Kidney epithelial cell (primary cell): ENCODE measurements around the gene ARID5B. TPM values are rescaled to one million over a fixed set of nuclear protein-coding genes. Genes with fewer than 3 reads are reported as not detected.

Experiments used
- DNase-seq: peaks from one replicate; pipeline ENCODE4 v3.0.0-alpha.2; 2010; ENCODE audit warnings: low read depth
- H3K27me3 ChIP-seq: 2 replicates; pipeline ENCODE4 v1.6.0; 2011; ENCODE audit warnings: low read length; ENCODE audit not compliant: control insufficient read depth, insufficient read depth
- H3K36me3 ChIP-seq: 2 replicates; pipeline ENCODE4 v1.5.1; 2011; ENCODE audit warnings: low read length; ENCODE audit not compliant: control insufficient read depth, insufficient read depth
- H3K4me3 ChIP-seq: 2 replicates; pipeline ENCODE4 v1.5.1; 2011; ENCODE audit warnings: low read depth, mild to moderate bottlenecking, control low read depth, low read length
- total RNA-seq: library from RNA; depleted of rRNA; stranded (reverse); fragments of >200 nt; gene quantifications from 2 replicates; pipeline ENCODE4 v1.2.3, GENCODE V29; 2015
- TF ChIP-seq, protein P1 (sequence below): IDR thresholded peaks from 2 replicates; pipeline ENCODE4 v1.5.1; 2011; ENCODE audit warnings: mild to moderate bottlenecking, moderate library complexity, low read length, control low read depth, inconsistent platforms; ENCODE audit not compliant: insufficient read depth, poor library complexity, severe bottlenecking

ARID5B gene
- total RNA-seq, 1 donor from 2014 or later = 11.6 TPM

DNA sequence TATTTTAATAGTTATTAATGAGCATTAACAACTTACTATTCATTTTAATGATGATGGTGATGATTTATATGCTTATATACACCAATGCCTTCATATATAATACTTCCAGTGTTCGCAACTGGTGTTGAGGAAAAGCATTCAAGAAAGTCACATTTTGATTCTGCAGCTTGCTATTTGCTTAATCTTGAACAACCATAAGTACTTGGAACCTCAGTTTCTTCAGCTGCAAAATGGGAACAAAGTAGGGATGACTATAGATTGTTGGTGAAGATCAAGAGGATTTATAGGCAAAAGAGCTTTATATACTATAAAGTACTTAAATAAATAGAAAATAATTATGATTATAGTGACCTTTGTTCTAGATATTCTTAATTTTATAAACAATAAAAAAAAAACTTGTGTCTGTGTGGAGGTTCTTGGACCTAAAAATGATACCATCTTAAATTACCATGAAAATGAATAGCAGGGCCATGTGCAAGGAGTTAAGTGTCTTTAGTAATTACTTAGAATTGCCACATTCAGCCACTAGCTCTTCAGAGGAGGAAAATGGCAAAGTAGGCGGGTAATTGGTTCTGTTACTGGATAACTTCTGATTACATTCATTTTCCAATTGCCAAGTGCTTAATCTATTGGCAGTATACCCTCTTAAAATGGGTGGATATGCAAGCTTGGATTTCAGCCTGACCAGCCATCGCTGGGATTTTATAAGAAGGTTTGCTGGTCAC, 4.5 kb downstream of the ARID5B start:
- H3K36me3 ChIP-seq = peaks cover 1% of the 10 kb centered on the region
- no peak for DNase-seq
- TF ChIP-seq, protein P1, sequence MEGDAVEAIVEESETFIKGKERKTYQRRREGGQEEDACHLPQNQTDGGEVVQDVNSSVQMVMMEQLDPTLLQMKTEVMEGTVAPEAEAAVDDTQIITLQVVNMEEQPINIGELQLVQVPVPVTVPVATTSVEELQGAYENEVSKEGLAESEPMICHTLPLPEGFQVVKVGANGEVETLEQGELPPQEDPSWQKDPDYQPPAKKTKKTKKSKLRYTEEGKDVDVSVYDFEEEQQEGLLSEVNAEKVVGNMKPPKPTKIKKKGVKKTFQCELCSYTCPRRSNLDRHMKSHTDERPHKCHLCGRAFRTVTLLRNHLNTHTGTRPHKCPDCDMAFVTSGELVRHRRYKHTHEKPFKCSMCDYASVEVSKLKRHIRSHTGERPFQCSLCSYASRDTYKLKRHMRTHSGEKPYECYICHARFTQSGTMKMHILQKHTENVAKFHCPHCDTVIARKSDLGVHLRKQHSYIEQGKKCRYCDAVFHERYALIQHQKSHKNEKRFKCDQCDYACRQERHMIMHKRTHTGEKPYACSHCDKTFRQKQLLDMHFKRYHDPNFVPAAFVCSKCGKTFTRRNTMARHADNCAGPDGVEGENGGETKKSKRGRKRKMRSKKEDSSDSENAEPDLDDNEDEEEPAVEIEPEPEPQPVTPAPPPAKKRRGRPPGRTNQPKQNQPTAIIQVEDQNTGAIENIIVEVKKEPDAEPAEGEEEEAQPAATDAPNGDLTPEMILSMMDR = no peak
- H3K27me3 ChIP-seq = no peaks in the 10 kb centered on the region
- no peak overlapping the region for H3K4me3 ChIP-seq

DNA sequence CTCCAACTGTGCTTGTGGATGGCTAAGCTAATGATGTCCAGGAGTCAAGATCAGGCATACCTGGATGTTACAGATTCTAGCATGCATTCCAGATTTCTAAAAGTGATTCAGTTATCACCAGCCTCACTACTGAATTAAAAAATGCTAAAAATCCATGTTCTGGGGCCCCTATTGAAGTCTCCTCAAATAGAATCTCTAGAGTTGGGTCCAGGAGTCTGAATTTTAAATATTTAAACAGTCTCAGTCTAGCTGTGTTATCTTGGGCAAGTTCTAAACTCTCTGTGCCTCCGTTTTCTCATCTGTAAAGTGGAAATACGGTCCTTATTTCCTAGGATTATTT, 5.0 kb downstream of the ARID5B start:
- Histone ChIP-seq H3K36me3 (peaks cover 1% of the 10 kb centered on the region), H3K4me3 (no peak overlapping the region), H3K27me3 (no peaks in the 10 kb centered on the region)
- TF ChIP-seq, protein P1 = no peak
- DNase-seq = no peak

DNA sequence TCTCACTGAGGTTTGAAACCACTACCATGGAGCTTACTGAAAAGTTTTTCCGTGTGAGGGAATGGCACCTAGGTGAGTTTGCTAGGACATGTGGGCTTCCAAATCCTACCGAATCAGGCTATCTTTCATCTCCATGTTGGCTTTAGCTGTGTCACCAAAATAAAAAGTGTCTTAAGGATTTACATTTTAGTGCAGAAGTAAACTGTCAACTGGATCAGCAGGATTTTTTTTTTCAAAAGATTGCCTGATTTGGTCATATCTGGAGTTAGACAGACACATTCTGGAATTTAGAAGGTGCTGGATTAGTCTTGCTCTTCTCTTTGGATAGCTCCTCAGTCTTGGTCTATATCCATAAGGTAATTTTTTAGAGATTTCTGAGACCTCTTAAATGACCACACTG, 5.5 kb downstream of the ARID5B start:
- TF ChIP-seq, protein P1 = no peak
- H3K27me3 ChIP-seq = no peaks in the 10 kb centered on the region

DNA sequence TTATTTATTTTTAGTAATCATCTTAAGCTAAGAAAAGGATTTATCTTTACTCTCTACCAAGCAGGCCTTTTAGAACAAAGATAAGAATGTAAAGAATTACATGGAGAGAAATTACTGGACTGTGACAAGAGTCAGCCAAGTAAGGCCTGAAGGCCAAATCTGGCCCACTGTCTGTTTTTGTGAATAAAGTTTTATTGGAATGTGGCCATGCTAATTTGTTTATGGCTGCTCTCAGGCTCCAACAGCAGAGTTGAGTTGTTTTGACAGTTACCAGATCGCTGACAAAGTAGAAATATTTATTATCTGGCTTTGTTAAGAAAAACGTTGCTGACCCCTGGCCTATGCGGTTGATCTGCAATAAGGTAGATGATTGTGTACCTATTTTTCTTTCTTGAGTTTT, 6.1 kb downstream of the ARID5B start:
- TF ChIP-seq, protein P1 = no peak
- Histone ChIP-seq H3K27me3 (no peaks in the 10 kb centered on the region), H3K36me3 (peaks cover 1% of the 10 kb centered on the region), H3K4me3 (no peak overlapping the region)
- DNase-seq = no peak

More for the DNA sequence above, 5.5 kb downstream of the ARID5B start:
- no peak for DNase-seq
- no peak overlapping the region for H3K4me3 ChIP-seq
- H3K36me3 ChIP-seq = peaks cover 1% of the 10 kb centered on the region

DNA sequence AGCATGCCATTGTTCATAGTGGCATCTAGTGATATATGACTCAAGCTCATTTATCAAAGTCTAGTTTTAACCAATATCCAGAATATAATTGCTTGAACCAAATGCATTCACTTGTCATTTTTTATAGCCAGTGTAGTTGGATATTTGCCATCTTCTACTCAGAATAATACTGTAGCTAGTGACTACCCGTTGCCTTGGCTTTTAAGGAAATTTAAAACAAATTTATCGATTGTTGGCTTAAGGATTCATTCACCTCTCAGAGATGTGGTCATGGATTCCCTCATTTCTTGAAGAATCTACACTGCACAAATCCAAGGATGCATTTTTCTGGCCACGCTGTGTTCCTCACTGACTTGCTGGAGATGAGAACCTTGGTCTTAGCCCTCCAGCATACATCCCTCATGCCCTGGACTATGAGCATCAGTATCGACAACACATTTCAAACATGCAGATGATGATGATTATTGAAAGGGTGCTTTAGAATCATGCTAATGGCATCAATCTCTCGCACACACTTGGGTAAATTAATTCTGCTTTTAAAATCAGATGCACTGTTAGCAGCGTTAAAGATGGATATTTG, 8.8 kb downstream of the ARID5B start:
- Histone ChIP-seq H3K27me3 (no peaks in the 10 kb centered on the region), H3K4me3 (no peak overlapping the region), H3K36me3 (peaks cover 1% of the 10 kb centered on the region)
- no peak for DNase-seq
- TF ChIP-seq, protein P1 = no peak

DNA sequence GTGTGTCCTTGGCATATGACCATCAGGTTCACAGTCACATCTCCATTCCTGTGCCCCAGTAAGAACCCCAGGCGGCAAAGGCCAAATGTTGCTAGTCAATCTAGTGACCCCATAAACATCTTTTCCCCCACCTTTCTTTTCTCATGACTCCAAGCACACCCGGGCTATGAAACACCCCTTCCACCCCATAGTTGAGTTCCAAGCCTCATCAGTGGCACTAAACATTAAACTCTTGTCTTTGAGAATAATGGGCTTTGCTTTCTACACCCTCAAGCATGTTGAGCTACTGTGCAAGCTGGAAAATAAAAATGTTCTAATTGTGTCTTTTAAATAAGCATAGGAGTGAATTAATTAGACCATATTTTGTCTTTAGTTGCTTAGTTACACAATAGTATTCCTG, 9.4 kb downstream of the ARID5B start:
- TF ChIP-seq, protein P1 = no peak
- no peak overlapping the region for H3K4me3 ChIP-seq
- no peak for DNase-seq
- peaks cover 1% of the 10 kb centered on the region for H3K36me3 ChIP-seq
- no peaks in the 10 kb centered on the region for H3K27me3 ChIP-seq
